Activated T-cell treated with anti-CD3 and anti-CD28 coated beads, Interleukin-2, amount 50 U/mL, for 72 hours (primary cell): ENCODE data around the gene MTHFD1L. TPM values are rescaled to one million over a fixed set of nuclear protein-coding genes. Genes with fewer than 3 reads are reported as not detected.

Experiments used
- ATAC-seq, 2 donors: fragments of 150-1000 bp; cut with Tn5 transposase; replicated peaks in 1 of 2; 2 replicates each; pipeline ENCODE4 v1.10.0; 2021; ENCODE audit warnings: moderate library complexity in 2 of 2, mild to moderate bottlenecking in 1 of 2
- DNase-seq, 2 donors: peaks; one replicate each; pipeline ENCODE4 v3.0.0; 2021 to 2022; ENCODE audit warnings: mixed read lengths in 1 of 2
- H3K27ac Mint-ChIP-seq: one replicate; pipeline ENCODE4 v1.8.0; 2022; ENCODE audit warnings: mild to moderate bottlenecking, moderate library complexity, mixed read lengths
- H3K27me3 Mint-ChIP-seq: one replicate; pipeline ENCODE4 v1.8.0; 2022; ENCODE audit warnings: low read depth, mixed read lengths
- H3K36me3 Mint-ChIP-seq, 2 donors: one replicate each; pipeline ENCODE4 v1.8.0; 2022; ENCODE audit warnings: mixed read lengths in 2 of 2, mild to moderate bottlenecking in 1 of 2; ENCODE audit not compliant: insufficient read depth in 2 of 2
- H3K4me1 Mint-ChIP-seq: one replicate; pipeline ENCODE4 v1.8.0; 2022; ENCODE audit warnings: low read depth, mixed read lengths
- H3K4me3 Mint-ChIP-seq, 2 donors: one replicate each; pipeline ENCODE4 v1.8.0; 2022; ENCODE audit warnings: mild to moderate bottlenecking in 2 of 2, mixed read lengths in 2 of 2, moderate library complexity in 2 of 2
- H3K9me3 Mint-ChIP-seq, 2 donors: one replicate each; pipeline ENCODE4 v1.8.0; 2022; ENCODE audit warnings: mixed read lengths in 2 of 2
- total RNA-seq, 2 donors: library from RNA; stranded (reverse); gene quantifications; one replicate each; pipeline ENCODE4 v1.2.3, GENCODE V29; 2022

Gene MTHFD1L
- total RNA-seq, 2 donors from 2014 or later = 138 to 155 TPM

DNA sequence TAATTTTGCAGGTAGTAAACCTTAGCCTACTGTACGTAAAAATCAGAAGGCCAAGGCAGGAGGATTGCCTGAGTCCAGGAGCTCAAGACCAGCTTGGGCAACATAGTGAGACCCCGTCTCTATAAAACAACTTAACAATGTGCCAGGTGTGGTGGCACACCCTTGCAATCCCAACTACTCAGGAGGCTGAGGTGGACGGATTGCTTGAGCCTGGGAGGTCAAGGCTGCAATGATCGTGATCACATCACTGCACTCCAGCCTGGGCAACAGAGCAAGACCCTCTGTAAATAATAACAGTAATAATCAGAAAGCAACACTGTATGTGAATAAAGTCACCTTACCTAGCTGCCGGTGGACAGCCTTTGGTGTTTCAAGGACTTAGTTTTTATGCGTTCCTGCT is 48.9 kb downstream of the MTHFD1L start:
- H3K4me1 Mint-ChIP-seq = no peaks in the 10 kb centered on the region
- DNase-seq = no peak
- no peak overlapping the region for H3K4me3 Mint-ChIP-seq
- peaks cover 7 to 44% of the 10 kb centered on the region in 2 donors for H3K36me3 Mint-ChIP-seq
- H3K27me3 Mint-ChIP-seq = no peaks in the 10 kb centered on the region
- H3K27ac Mint-ChIP-seq = no peak overlapping the region
- peaks cover 0 to 4% of the 10 kb centered on the region in 2 donors for H3K9me3 Mint-ChIP-seq
- ATAC-seq = no peak

DNA sequence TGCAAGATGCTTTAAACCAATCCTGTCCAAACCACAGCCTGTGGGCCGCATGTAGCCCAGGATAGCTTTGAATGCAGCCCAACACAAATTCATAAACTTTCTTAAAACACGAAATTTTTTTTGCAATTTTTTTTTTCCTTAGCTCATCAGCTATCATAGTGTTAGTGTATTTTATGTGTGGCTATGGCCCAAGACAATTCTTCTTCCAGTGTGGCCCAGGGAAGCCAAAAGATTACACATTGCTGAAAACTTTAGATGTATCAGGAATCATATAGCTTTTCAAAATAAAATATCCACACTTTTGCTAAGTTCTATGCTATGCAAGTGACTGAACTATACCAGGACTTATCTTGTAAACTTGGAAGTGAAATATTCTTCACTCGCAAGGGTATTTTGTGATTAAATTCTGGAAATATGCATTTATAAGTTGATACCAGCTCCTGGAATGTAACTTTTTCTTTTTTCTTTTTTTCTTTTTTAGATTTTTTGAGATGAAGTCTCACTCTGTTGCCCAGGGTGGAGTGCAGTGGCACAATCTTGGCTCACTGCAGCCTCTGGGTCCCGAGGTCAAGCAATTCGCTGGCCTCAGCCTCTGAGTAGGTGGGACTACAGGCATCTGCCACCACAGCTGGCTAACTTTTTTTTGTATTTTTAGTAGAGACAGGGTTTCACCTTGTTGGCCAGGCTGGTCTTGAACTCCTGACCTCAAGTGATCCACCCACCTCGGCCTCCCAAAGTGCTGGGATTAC is 49.8 kb downstream of the MTHFD1L start:
- H3K4me1 Mint-ChIP-seq = no peaks in the 10 kb centered on the region
- H3K27me3 Mint-ChIP-seq = no peaks in the 10 kb centered on the region
- peaks cover 7 to 41% of the 10 kb centered on the region in 2 donors for H3K36me3 Mint-ChIP-seq
- H3K27ac Mint-ChIP-seq = no peak overlapping the region
- DNase-seq (no peak), ATAC-seq (no peak)
- H3K9me3 Mint-ChIP-seq = peaks cover 0 to 4% of the 10 kb centered on the region in 2 donors
- H3K4me3 Mint-ChIP-seq = no peak overlapping the region

- no peak for ATAC-seq
- Mint-ChIP-seq H3K27me3 (no peaks in the 10 kb centered on the region), H3K4me3 (no peak overlapping the region), H3K4me1 (no peaks in the 10 kb centered on the region), H3K9me3 (peaks cover 0 to 4% of the 10 kb centered on the region in 2 donors), H3K27ac (no peak overlapping the region), H3K36me3 (peaks cover 7 to 42% of the 10 kb centered on the region in 2 donors)
- DNase-seq = no peak
Measured at GRCh38 chr6:150915880-150916265, 50.4 kb downstream of the MTHFD1L start.

- no peak overlapping the region for H3K27ac Mint-ChIP-seq
- DNase-seq (no peak), ATAC-seq (no peak)
- no peaks in the 10 kb centered on the region for H3K27me3 Mint-ChIP-seq
- no peaks in the 10 kb centered on the region for H3K9me3 Mint-ChIP-seq
- no peak overlapping the region for H3K4me3 Mint-ChIP-seq
- H3K4me1 Mint-ChIP-seq = no peaks in the 10 kb centered on the region
- H3K36me3 Mint-ChIP-seq = peaks cover 6 to 40% of the 10 kb centered on the region in 2 donors
Measured at GRCh38 chr6:150919938-150920337, 54.4 kb downstream of the MTHFD1L start.

- no peak for ATAC-seq
- Mint-ChIP-seq H3K4me3 (no peak overlapping the region), H3K4me1 (no peaks in the 10 kb centered on the region), H3K36me3 (peaks cover 8 to 41% of the 10 kb centered on the region in 2 donors), H3K27me3 (no peaks in the 10 kb centered on the region), H3K27ac (no peak overlapping the region), H3K9me3 (no peaks in the 10 kb centered on the region)
- no peak for DNase-seq
Measured at GRCh38 chr6:150922137-150922536, 56.6 kb downstream of the MTHFD1L start.

GRCh38 chr6:150924808-150925589 is 59.5 kb downstream of the MTHFD1L start:
- no peak for ATAC-seq
- Mint-ChIP-seq H3K4me1 (no peaks in the 10 kb centered on the region), H3K4me3 (no peak overlapping the region), H3K9me3 (no peaks in the 10 kb centered on the region), H3K27ac (no peak overlapping the region), H3K27me3 (no peaks in the 10 kb centered on the region), H3K36me3 (peaks cover 4 to 34% of the 10 kb centered on the region in 2 donors)
- DNase-seq = no peak

- Mint-ChIP-seq H3K9me3 (no peaks in the 10 kb centered on the region), H3K27ac (no peak overlapping the region), H3K27me3 (no peaks in the 10 kb centered on the region), H3K4me1 (no peaks in the 10 kb centered on the region), H3K4me3 (no peak overlapping the region), H3K36me3 (peaks cover 4 to 29% of the 10 kb centered on the region in 2 donors)
- ATAC-seq = no peak
- DNase-seq = no peak
Measured at GRCh38 chr6:150925590-150925928, 60.1 kb downstream of the MTHFD1L start.

- ATAC-seq (no peak), DNase-seq (no peak)
- Mint-ChIP-seq H3K4me1 (no peaks in the 10 kb centered on the region), H3K27me3 (no peaks in the 10 kb centered on the region), H3K9me3 (no peaks in the 10 kb centered on the region), H3K4me3 (no peak overlapping the region), H3K27ac (no peak overlapping the region), H3K36me3 (peaks cover 4 to 30% of the 10 kb centered on the region in 2 donors)
Measured at GRCh38 chr6:150925976-150926375, 60.5 kb downstream of the MTHFD1L start.

- Mint-ChIP-seq H3K36me3 (peaks cover 8 to 35% of the 10 kb centered on the region in 2 donors), H3K4me3 (no peak overlapping the region), H3K9me3 (no peaks in the 10 kb centered on the region), H3K27ac (no peak overlapping the region), H3K27me3 (no peaks in the 10 kb centered on the region), H3K4me1 (no peaks in the 10 kb centered on the region)
- ATAC-seq = no peak
- no peak for DNase-seq
Measured at GRCh38 chr6:150928882-150929281, 63.4 kb downstream of the MTHFD1L start.

- Mint-ChIP-seq H3K9me3 (no peaks in the 10 kb centered on the region), H3K36me3 (peaks cover 12 to 37% of the 10 kb centered on the region in 2 donors), H3K4me1 (no peaks in the 10 kb centered on the region), H3K27ac (peak overlapping the region; percentile 28), H3K27me3 (no peaks in the 10 kb centered on the region), H3K4me3 (no peak overlapping the region)
- no peak for ATAC-seq
- no peak for DNase-seq
Measured at GRCh38 chr6:150929416-150929815, 63.9 kb downstream of the MTHFD1L start.

GRCh38 chr6:150930841-150931240 is 65.3 kb downstream of the MTHFD1L start:
- H3K27ac Mint-ChIP-seq = no peak overlapping the region
- peaks cover 16 to 41% of the 10 kb centered on the region in 2 donors for H3K36me3 Mint-ChIP-seq
- no peaks in the 10 kb centered on the region for H3K27me3 Mint-ChIP-seq
- H3K9me3 Mint-ChIP-seq = no peaks in the 10 kb centered on the region
- no peak for DNase-seq
- H3K4me3 Mint-ChIP-seq = no peak overlapping the region
- H3K4me1 Mint-ChIP-seq = no peaks in the 10 kb centered on the region
- no peak for ATAC-seq

DNA sequence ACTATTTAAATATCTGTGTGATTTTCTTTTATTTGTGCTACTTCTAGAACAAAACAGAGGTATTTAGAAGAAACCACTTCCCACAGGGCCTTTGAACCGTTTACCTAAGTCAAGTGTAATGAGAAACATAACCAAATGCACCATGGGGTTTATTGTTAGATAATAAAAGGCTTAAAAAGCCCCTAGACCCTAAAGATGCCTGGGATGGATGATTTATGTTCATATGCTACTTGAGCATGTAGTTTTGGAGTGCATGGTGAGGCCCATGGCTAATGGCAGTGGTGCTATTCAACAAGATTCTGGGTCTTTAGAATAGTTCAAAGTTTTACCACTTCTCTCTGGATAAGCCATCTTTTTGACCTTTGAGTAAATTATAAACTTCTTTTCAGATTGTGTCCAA is 65.9 kb downstream of the MTHFD1L start:
- DNase-seq = no peak
- Mint-ChIP-seq H3K36me3 (peaks cover 14 to 42% of the 10 kb centered on the region in 2 donors), H3K9me3 (no peaks in the 10 kb centered on the region), H3K27me3 (no peaks in the 10 kb centered on the region), H3K4me1 (no peaks in the 10 kb centered on the region), H3K27ac (no peak overlapping the region), H3K4me3 (no peak overlapping the region)
- no peak for ATAC-seq

- ATAC-seq = no peak
- Mint-ChIP-seq H3K27me3 (no peaks in the 10 kb centered on the region), H3K9me3 (no peaks in the 10 kb centered on the region), H3K27ac (no peak overlapping the region), H3K4me3 (no peak overlapping the region), H3K36me3 (peaks cover 14 to 48% of the 10 kb centered on the region in 2 donors), H3K4me1 (no peaks in the 10 kb centered on the region)
- no peak for DNase-seq
Measured at GRCh38 chr6:150932996-150933395, 67.5 kb downstream of the MTHFD1L start.
